Measurements from ENCODE around the gene GPR142.

- TF ChIP-seq EZH2 (IDR thresholded peaks at IDR 0.05; ENCODE audit: borderline replicate concordance, control insufficient read depth, low read depth, low read length) (no peak), DPF2 (IDR thresholded peaks at IDR 0.05) (no peak), CTCF (IDR thresholded peaks at IDR 0.05 in 2 of 3, conservative IDR thresholded peaks at IDR 0.05 in 1 of 3; ENCODE audit: control insufficient read depth in 2 of 3, extremely low read depth in 1 of 3, insufficient read depth in 1 of 3, low read depth in 3 of 3, low read length in 3 of 3) (no peak), CEBPB (IDR thresholded peaks at IDR 0.05; ENCODE audit: borderline replicate concordance in 1 of 2, low read depth in 2 of 2, low read length in 2 of 2) (no peak), STAT3 (IDR thresholded peaks at IDR 0.05; ENCODE audit: low read depth, low read length) (no peak), BRCA1 (IDR thresholded peaks at IDR 0.05; ENCODE audit: low read depth, low read length) (no peak), JUNB (IDR thresholded peaks at IDR 0.05) (no peak), NFYA (IDR thresholded peaks at IDR 0.05; ENCODE audit: borderline replicate concordance, low read depth, low read length) (no peak)
These were observed 27.7 kb downstream of the GPR142 start for GRCh38 chr17:74394977-74395376.

Measured in GM12878 (cell line).